Peyer's patch (tissue), 4 donors: Measurements from ENCODE around the gene TARP.

Source experiments
- DNase-seq, 3 donors: peaks; one replicate each; pipeline ENCODE4 v3.0.0-alpha.2; 2017 to 2019
- H3K27ac ChIP-seq, 4 donors: fragments of 200-600 bp; sonication (generic); one replicate each; pipeline ENCODE4 v1.5.1; 2016 to 2019
- H3K27me3 ChIP-seq, 2 donors: fragments of 200-600 bp; sonication (generic); one replicate each; pipeline ENCODE4 v1.5.1; 2019
- H3K36me3 ChIP-seq, 3 donors: fragments of 200-600 bp; sonication (generic); one replicate each; pipeline ENCODE4 v1.5.1; 2016 to 2019
- H3K4me1 ChIP-seq, 4 donors: fragments of 200-600 bp; sonication (generic); one replicate each; pipeline ENCODE4 v1.5.1; 2016 to 2019
- H3K4me3 ChIP-seq, 4 donors: fragments of 200-600 bp; sonication (generic); 1 replicate in 3 of 4; 2 replicates in 1 of 4; pipeline ENCODE4 v1.5.1; 2016 to 2019; ENCODE audit warnings: mild to moderate bottlenecking in 1 of 4
- H3K9me3 ChIP-seq, 4 donors: fragments of 200-600 bp; sonication (generic); one replicate each; pipeline ENCODE4 v1.5.1; 2016 to 2019; ENCODE audit warnings: mild to moderate bottlenecking in 1 of 4
- CTCF ChIP-seq, 6 experiments: fragments of 450-650 bp in 4 of 6; fragments of 200-600 bp in 2 of 6; sonication (generic) in 1 of 6; IDR thresholded peaks; one replicate each; pipeline ENCODE4 v1.5.1; 2017 to 2019; ENCODE audit warnings: antibody characterized with exemption in 6 of 6, mild to moderate bottlenecking in 3 of 6, moderate library complexity in 1 of 6
- POLR2A ChIP-seq, 2 donors: fragments of 450-650 bp; IDR thresholded peaks; one replicate each; pipeline ENCODE4 v1.5.1; 2017; ENCODE audit warnings: antibody characterized with exemption in 2 of 2, mild to moderate bottlenecking in 2 of 2, moderate library complexity in 2 of 2

Gene TARP

GRCh38 chr7:38281266-38281665 lies 7.8 kb upstream of the TARP start:
- H3K9me3 ChIP-seq: no peaks in the 10 kb centered on the region
- H3K4me1 ChIP-seq: no peaks in the 10 kb centered on the region
- H3K4me3 ChIP-seq: no peak overlapping the region
- no peak for TF ChIP-seq CTCF (IDR thresholded peaks at IDR 0.05)
- TF ChIP-seq POLR2A (IDR thresholded peaks at IDR 0.05): no peak
- H3K36me3 ChIP-seq: no peaks in the 10 kb centered on the region
- DNase-seq: no peak
- no peak overlapping the region for H3K27ac ChIP-seq
- no peaks in the 10 kb centered on the region for H3K27me3 ChIP-seq

- no peaks in the 10 kb centered on the region for H3K27me3 ChIP-seq
- TF ChIP-seq POLR2A (IDR thresholded peaks at IDR 0.05): no peak
- TF ChIP-seq CTCF (IDR thresholded peaks at IDR 0.05): no peak
- no peak for DNase-seq
- H3K9me3 ChIP-seq: no peaks in the 10 kb centered on the region
- H3K27ac ChIP-seq: no peak overlapping the region
- no peaks in the 10 kb centered on the region for H3K36me3 ChIP-seq
- no peak overlapping the region for H3K4me3 ChIP-seq
- H3K4me1 ChIP-seq: no peaks in the 10 kb centered on the region
Observed at GRCh38 chr7:38280707-38281106, 7.3 kb upstream of the TARP start.

GRCh38 chr7:38280000-38280399 lies 6.6 kb upstream of the TARP start:
- TF ChIP-seq POLR2A (IDR thresholded peaks at IDR 0.05) (no peak), CTCF (IDR thresholded peaks at IDR 0.05) (no peak)
- Histone ChIP-seq H3K9me3 (no peaks in the 10 kb centered on the region), H3K4me1 (no peaks in the 10 kb centered on the region), H3K27ac (no peak overlapping the region), H3K27me3 (no peaks in the 10 kb centered on the region), H3K36me3 (no peaks in the 10 kb centered on the region), H3K4me3 (no peak overlapping the region)
- no peak for DNase-seq

- no peaks in the 10 kb centered on the region for H3K36me3 ChIP-seq
Observed at GRCh38 chr7:38276096-38276877, 2.9 kb upstream of the TARP start.

GRCh38 chr7:38274927-38275620 lies 1.6 kb upstream of the TARP start:
- Histone ChIP-seq H3K4me3 (no peak overlapping the region), H3K4me1 (no peaks in the 10 kb centered on the region), H3K36me3 (no peaks in the 10 kb centered on the region), H3K27me3 (no peaks in the 10 kb centered on the region), H3K27ac (no peak overlapping the region), H3K9me3 (no peaks in the 10 kb centered on the region)
- DNase-seq: no peak
- TF ChIP-seq POLR2A (IDR thresholded peaks at IDR 0.05) (no peak), CTCF (IDR thresholded peaks at IDR 0.05) (no peak)

More at GRCh38 chr7:38276096-38276877, 2.9 kb upstream of the TARP start:
- H3K4me1 ChIP-seq: no peaks in the 10 kb centered on the region
- TF ChIP-seq POLR2A (IDR thresholded peaks at IDR 0.05): no peak
- no peak for TF ChIP-seq CTCF (IDR thresholded peaks at IDR 0.05)
- H3K27me3 ChIP-seq: no peaks in the 10 kb centered on the region
- DNase-seq: no peak
- H3K9me3 ChIP-seq: no peaks in the 10 kb centered on the region
- no peak overlapping the region for H3K4me3 ChIP-seq
- no peak overlapping the region for H3K27ac ChIP-seq
